OCI-LY1 (cell line): ENCODE results near the gene TNFRSF6B.

ENCODE experiments used
- H2AFZ ChIP-seq: fragments of 200-600 bp; sonication (generic), shearing (Covaris generic); 2 replicates; pipeline ENCODE4 v1.6.0; 2014; ENCODE audit warnings: antibody characterized with exemption, mild to moderate bottlenecking, low read length
- H3F3A ChIP-seq: fragments of 200-600 bp; sonication (generic), shearing (Covaris generic); 2 replicates; pipeline ENCODE4 v1.6.0; 2014; ENCODE audit warnings: mild to moderate bottlenecking, antibody characterized with exemption, low read length, moderate library complexity; ENCODE audit not compliant: insufficient read depth
- H3K27ac ChIP-seq: fragments of 200-600 bp; sonication (generic); 2 replicates; pipeline ENCODE4 v1.5.1; 2014; ENCODE audit warnings: low read length, mixed run types, mild to moderate bottlenecking, low read depth; ENCODE audit not compliant: poor library complexity, severe bottlenecking
- H3K27me3 ChIP-seq: fragments of 200-600 bp; sonication (generic); 2 replicates; pipeline ENCODE4 v1.6.0; 2014; ENCODE audit warnings: antibody characterized with exemption, mild to moderate bottlenecking, low read length, moderate library complexity; ENCODE audit not compliant: insufficient read depth
- H3K36me3 ChIP-seq: fragments of 200-600 bp; sonication (generic); 2 replicates; pipeline ENCODE4 v1.6.1; 2014; ENCODE audit warnings: mild to moderate bottlenecking, antibody characterized with exemption, low read length, moderate library complexity, mixed read lengths; ENCODE audit not compliant: insufficient read depth
- H3K4me1 ChIP-seq: fragments of 200-600 bp; sonication (generic); 2 replicates; pipeline ENCODE4 v1.5.1; 2014; ENCODE audit warnings: mild to moderate bottlenecking, low read length, moderate library complexity; ENCODE audit not compliant: insufficient read depth, severe bottlenecking
- H3K4me2 ChIP-seq: fragments of 200-600 bp; sonication (generic), shearing (Covaris generic); 2 replicates; pipeline ENCODE4 v1.6.1; 2014; ENCODE audit warnings: low read length
- H3K4me3 ChIP-seq: fragments of 200-600 bp; sonication (generic); 2 replicates; pipeline ENCODE4 v1.5.1; 2014; ENCODE audit warnings: low read length, low read depth, mild to moderate bottlenecking, mixed read lengths; ENCODE audit not compliant: poor library complexity, severe bottlenecking
- H3K79me2 ChIP-seq: fragments of 200-600 bp; shearing (Covaris generic); 2 replicates; pipeline ENCODE4 v1.6.1; 2016; ENCODE audit warnings: mixed run types, low read length, mixed read lengths; ENCODE audit not compliant: insufficient read depth
- H3K9ac ChIP-seq: fragments of 200-600 bp; sonication (generic), shearing (Covaris generic); 2 replicates; pipeline ENCODE4 v1.6.1; 2014; ENCODE audit warnings: mild to moderate bottlenecking, low read length, mixed read lengths
- H3K9me2 ChIP-seq: fragments of 200-600 bp; sonication (generic), shearing (Covaris generic); 2 replicates; pipeline ENCODE4 v1.6.1; 2014; ENCODE audit warnings: low read depth, mild to moderate bottlenecking, low read length, mixed read lengths
- H3K9me3 ChIP-seq: fragments of 200-600 bp; shearing (Covaris generic); 2 replicates; pipeline ENCODE4 v1.6.1; 2014; ENCODE audit warnings: low read length, mixed read lengths
- H4K20me1 ChIP-seq: fragments of 200-600 bp; sonication (generic), shearing (Covaris generic); 2 replicates; pipeline ENCODE4 v1.6.0; 2016; ENCODE audit warnings: mild to moderate bottlenecking, low read length; ENCODE audit not compliant: insufficient read depth
- CTCF ChIP-seq: fragments of 200-600 bp; sonication (generic), shearing (Covaris generic); IDR thresholded peaks from 2 replicates; pipeline ENCODE4 v1.5.1; 2017; ENCODE audit warnings: mild to moderate bottlenecking, antibody characterized with exemption, low read length, moderate library complexity, mixed read lengths
- EZH2 ChIP-seq: fragments of 200-600 bp; sonication (generic), shearing (Covaris generic); IDR thresholded peaks from 2 replicates; pipeline ENCODE4 v1.8.0; 2017; ENCODE audit warnings: borderline replicate concordance, mixed run types, mild to moderate bottlenecking, antibody characterized with exemption, low read length, moderate library complexity, mixed read lengths

TNFRSF6B gene

GRCh38 chr20:63699466-63700198, 3.2 kb downstream of the TNFRSF6B start:
- no peak overlapping the region for H2AFZ ChIP-seq
- no peak overlapping the region for H3K4me3 ChIP-seq
- no peaks in the 10 kb centered on the region for H3K79me2 ChIP-seq
- no peaks in the 10 kb centered on the region for H3K9me2 ChIP-seq
- H3F3A ChIP-seq = no peaks in the 10 kb centered on the region
- H3K4me2 ChIP-seq = no peak overlapping the region
- no peak overlapping the region for H3K27ac ChIP-seq
- peaks cover 13% of the 10 kb centered on the region for H3K36me3 ChIP-seq
- no peak overlapping the region for H3K9ac ChIP-seq
- H3K27me3 ChIP-seq = no peaks in the 10 kb centered on the region
- no peaks in the 10 kb centered on the region for H3K4me1 ChIP-seq
- no peaks in the 10 kb centered on the region for H4K20me1 ChIP-seq
- TF ChIP-seq CTCF (no peak), EZH2 (no peak)
- no peaks in the 10 kb centered on the region for H3K9me3 ChIP-seq

- peaks cover 21% of the 10 kb centered on the region for H3K36me3 ChIP-seq
- no peak overlapping the region for H3K4me3 ChIP-seq
- no peaks in the 10 kb centered on the region for H3K79me2 ChIP-seq
- H4K20me1 ChIP-seq = no peaks in the 10 kb centered on the region
- no peaks in the 10 kb centered on the region for H3K27me3 ChIP-seq
- no peaks in the 10 kb centered on the region for H3K9me2 ChIP-seq
- no peak for TF ChIP-seq CTCF
- TF ChIP-seq EZH2 = no peak
- H3K9me3 ChIP-seq = no peaks in the 10 kb centered on the region
- no peak overlapping the region for H3K9ac ChIP-seq
- H2AFZ ChIP-seq = no peak overlapping the region
- no peak overlapping the region for H3K4me2 ChIP-seq
- no peaks in the 10 kb centered on the region for H3F3A ChIP-seq
- H3K4me1 ChIP-seq = no peaks in the 10 kb centered on the region
- no peak overlapping the region for H3K27ac ChIP-seq
Measured at GRCh38 chr20:63700199-63701050, 4.0 kb downstream of the TNFRSF6B start.

- Histone ChIP-seq H3K9me3 (no peaks in the 10 kb centered on the region), H3K4me1 (no peaks in the 10 kb centered on the region), H3K27ac (no peak overlapping the region), H3K27me3 (no peaks in the 10 kb centered on the region), H3K4me3 (no peak overlapping the region), H2AFZ (no peak overlapping the region), H3K79me2 (no peaks in the 10 kb centered on the region), H4K20me1 (no peaks in the 10 kb centered on the region), H3K4me2 (no peak overlapping the region), H3K9ac (no peak overlapping the region), H3K9me2 (no peaks in the 10 kb centered on the region), H3F3A (no peaks in the 10 kb centered on the region), H3K36me3 (peaks cover 26% of the 10 kb centered on the region)
- TF ChIP-seq CTCF (no peak), EZH2 (no peak)
Measured at GRCh38 chr20:63701051-63701328, 4.5 kb downstream of the TNFRSF6B start.
